NT2/D1 (cell line): ENCODE data around the gene CBX1.
"Not testable (repeated sequence)": the region's sequence is repeated elsewhere in the genome, so short reads cannot be mapped to it uniquely, and the experiment has no call there.

Source experiments
- DNase-seq: peaks from one replicate; pipeline ENCODE4 v3.0.0-alpha.2; 2011; ENCODE audit warnings: low read depth, low spot score
- H3K27me3 ChIP-seq: 2 replicates; pipeline ENCODE4 v1.6.0; 2011; ENCODE audit warnings: mild to moderate bottlenecking; ENCODE audit not compliant: insufficient read length, insufficient read depth
- H3K36me3 ChIP-seq: 2 replicates; pipeline ENCODE4 v1.6.1; 2011; ENCODE audit warnings: mild to moderate bottlenecking, low read length, mixed read lengths; ENCODE audit not compliant: insufficient read depth, insufficient read length
- H3K4me1 ChIP-seq: 2 replicates; pipeline ENCODE4 v1.5.1; 2011; ENCODE audit not compliant: insufficient read depth, insufficient read length
- H3K4me3 ChIP-seq: 2 replicates; pipeline ENCODE4 v1.5.1; 2011; ENCODE audit warnings: low read depth; ENCODE audit not compliant: insufficient read length
- H3K9ac ChIP-seq: 2 replicates; pipeline ENCODE4 v1.6.0; 2011; ENCODE audit warnings: low read depth; ENCODE audit not compliant: insufficient read length
- H3K9me3 ChIP-seq: 2 replicates; pipeline ENCODE4 v1.5.1; 2011; ENCODE audit warnings: mild to moderate bottlenecking, low read length; ENCODE audit not compliant: insufficient read depth
- SUZ12 ChIP-seq: IDR thresholded peaks from 2 replicates; pipeline ENCODE4 v1.6.1; 2011; ENCODE audit not compliant: insufficient read length, insufficient read depth; ENCODE audit errors: extremely low read depth
- YY1 ChIP-seq: IDR thresholded peaks from 2 replicates; pipeline ENCODE4 v1.6.1; 2011; ENCODE audit not compliant: insufficient read length, insufficient read depth
- ZNF274 ChIP-seq: IDR thresholded peaks from 2 replicates; pipeline ENCODE4 v1.6.1; 2011; ENCODE audit warnings: mild to moderate bottlenecking, low read depth, low read length

Gene CBX1

DNA sequence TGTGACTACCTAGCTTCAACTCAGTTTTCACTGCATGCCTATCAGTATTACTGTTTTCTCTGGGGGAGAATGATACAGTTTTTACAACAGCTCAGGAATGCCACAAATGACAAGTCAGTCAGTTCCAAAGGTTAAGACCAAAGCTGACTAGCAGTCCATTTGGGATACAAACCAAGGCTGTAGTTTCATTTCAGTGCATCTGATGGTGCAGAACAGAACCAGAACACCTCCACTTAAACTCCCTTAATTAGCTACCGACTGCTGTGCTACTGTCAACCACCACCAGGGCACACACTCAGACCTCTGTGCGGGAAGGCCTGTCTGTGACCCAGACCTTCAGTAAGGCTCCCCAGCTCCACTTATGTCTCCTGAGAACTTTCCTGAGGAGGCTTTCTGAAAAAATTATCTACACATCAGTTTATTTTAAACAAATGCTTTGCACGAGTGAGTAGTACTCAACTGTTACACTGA lies 32.8 kb downstream of the CBX1 start:
- H3K36me3 ChIP-seq = peaks cover 63% of the 10 kb centered on the region
- no peaks in the 10 kb centered on the region for H3K27me3 ChIP-seq
- H3K9ac ChIP-seq = no peak overlapping the region
- H3K9me3 ChIP-seq = no peaks in the 10 kb centered on the region
- no peaks in the 10 kb centered on the region for H3K4me1 ChIP-seq
- DNase-seq = no peak
- TF ChIP-seq SUZ12 (no peak), YY1 (no peak), ZNF274 (no peak)
- H3K4me3 ChIP-seq = no peak overlapping the region

DNA sequence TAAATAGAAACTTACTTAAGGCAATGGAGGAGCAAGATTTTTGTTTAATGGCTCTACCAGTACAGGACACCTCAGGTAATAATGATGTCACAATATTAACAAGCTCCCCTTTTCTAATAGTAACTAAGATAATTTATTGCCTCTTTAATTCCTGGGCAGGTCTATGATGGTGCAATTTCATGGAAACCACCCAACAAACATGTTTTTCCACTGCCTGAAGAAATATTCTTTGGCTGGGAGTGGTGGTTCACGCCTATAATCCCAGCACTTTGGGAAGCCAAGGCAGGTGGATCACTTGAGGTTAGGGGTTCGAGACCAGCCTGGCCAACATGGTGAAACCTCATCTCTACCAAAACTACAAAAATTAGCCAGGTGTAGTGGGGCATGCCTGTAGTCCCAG lies 33.5 kb downstream of the CBX1 start:
- not testable (repeated sequence) for H3K4me1 ChIP-seq, DNase-seq, H3K9me3 ChIP-seq, H3K9ac ChIP-seq, H3K4me3 ChIP-seq, H3K27me3 ChIP-seq
- H3K36me3 ChIP-seq = peaks cover 63% of the 10 kb centered on the region

DNA sequence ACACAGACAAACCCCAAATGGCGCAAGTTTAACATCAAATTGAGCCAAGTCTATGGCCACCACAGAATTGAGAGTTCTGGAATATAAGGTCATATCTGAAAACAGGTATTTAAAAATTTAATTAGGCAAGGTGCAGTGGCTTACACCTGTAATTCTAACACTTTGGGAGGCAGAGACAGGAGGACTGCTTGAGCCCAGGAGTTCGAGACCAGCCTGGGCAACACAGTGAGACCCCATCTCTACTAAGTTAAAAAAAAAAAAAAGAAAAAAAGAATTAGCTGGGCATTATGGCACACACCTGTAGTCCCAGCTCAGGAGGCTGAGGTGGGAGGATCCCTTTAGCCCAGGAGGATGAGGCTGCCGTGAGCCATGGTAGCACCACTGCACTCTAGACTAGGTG lies 34.0 kb downstream of the CBX1 start:
- peaks cover 66% of the 10 kb centered on the region for H3K36me3 ChIP-seq
- TF ChIP-seq SUZ12 (no peak), ZNF274 (no peak), YY1 (no peak)
- H3K9me3 ChIP-seq = no peaks in the 10 kb centered on the region
- H3K4me3 ChIP-seq = no peak overlapping the region
- no peak for DNase-seq
- H3K27me3 ChIP-seq = no peaks in the 10 kb centered on the region
- no peak overlapping the region for H3K9ac ChIP-seq
- no peaks in the 10 kb centered on the region for H3K4me1 ChIP-seq

DNA sequence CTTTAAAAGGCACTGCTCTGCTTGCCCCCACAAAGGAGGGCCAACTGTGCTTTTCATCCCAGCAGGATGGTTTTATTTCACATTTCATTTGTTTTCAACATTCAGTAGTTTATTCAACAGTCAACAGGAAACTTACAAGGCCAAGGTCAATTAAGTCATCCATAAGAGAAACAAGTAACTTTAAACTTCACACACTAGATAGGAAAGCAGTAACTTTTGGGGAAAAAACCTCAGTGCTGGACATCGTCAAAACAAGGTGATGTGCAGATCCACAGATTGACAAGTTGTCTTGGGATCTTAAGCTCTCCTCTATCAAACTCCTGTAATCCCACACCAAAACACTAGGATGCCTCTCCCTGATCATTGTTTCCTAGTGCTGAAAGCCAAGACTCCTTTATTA lies 34.6 kb downstream of the CBX1 start:
- TF ChIP-seq YY1 (no peak), SUZ12 (no peak), ZNF274 (no peak)
- Histone ChIP-seq H3K36me3 (peaks cover 66% of the 10 kb centered on the region), H3K4me1 (no peaks in the 10 kb centered on the region)

DNA sequence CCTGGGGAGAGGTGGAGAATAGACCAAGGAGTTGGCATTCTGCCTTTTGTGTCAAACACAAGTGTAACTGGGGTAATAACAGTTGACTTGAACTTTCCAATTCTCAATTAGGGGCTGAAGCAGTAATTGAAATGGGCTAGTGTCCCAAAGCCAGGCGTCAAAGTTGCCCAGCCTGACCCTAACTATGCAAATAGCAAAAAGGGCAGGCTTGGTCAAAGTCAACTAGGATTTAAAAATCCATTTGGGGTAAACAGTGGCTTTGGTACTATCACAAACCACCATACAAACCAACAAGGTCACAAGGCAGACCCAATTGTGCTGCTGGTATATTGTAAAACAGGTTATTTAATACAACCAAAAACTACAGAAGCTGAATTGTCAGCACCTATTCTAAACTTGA lies 35.1 kb downstream of the CBX1 start:
- Histone ChIP-seq H3K4me1 (no peaks in the 10 kb centered on the region), H3K4me3 (no peak overlapping the region), H3K36me3 (peaks cover 66% of the 10 kb centered on the region), H3K9ac (no peak overlapping the region), H3K9me3 (no peaks in the 10 kb centered on the region), H3K27me3 (no peaks in the 10 kb centered on the region)
- TF ChIP-seq ZNF274 (no peak), SUZ12 (no peak), YY1 (no peak)
- no peak for DNase-seq

More for the DNA sequence above, 34.6 kb downstream of the CBX1 start:
- no peak overlapping the region for H3K9ac ChIP-seq
- H3K27me3 ChIP-seq = no peaks in the 10 kb centered on the region
- DNase-seq = no peak
- no peak overlapping the region for H3K4me3 ChIP-seq
- no peaks in the 10 kb centered on the region for H3K9me3 ChIP-seq

DNA sequence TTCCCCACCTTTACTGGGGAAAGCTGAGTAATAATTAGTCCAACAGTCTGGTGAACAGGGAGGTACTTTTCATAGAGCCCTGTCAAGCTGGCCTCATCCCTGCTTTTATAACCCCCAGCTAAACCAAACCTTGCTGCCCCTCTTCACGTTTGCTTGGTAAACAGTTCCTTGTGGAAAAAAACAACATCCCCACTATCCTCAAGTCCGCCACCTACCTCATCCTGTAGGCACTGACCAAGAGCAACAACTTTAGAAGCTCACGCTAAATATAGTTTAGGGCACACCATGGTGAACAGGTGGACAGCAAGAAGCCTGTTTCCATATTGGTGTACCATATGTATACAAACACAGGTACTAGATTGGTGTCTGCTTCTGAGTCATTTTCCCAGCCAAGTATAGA lies 36.6 kb downstream of the CBX1 start:
- H3K36me3 ChIP-seq = peaks cover 64% of the 10 kb centered on the region
- H3K9me3 ChIP-seq = no peaks in the 10 kb centered on the region
- H3K27me3 ChIP-seq = no peaks in the 10 kb centered on the region
- no peak overlapping the region for H3K4me3 ChIP-seq
- no peaks in the 10 kb centered on the region for H3K4me1 ChIP-seq
- no peak overlapping the region for H3K9ac ChIP-seq
- TF ChIP-seq ZNF274 (no peak), SUZ12 (no peak), YY1 (no peak)
- DNase-seq = no peak

DNA sequence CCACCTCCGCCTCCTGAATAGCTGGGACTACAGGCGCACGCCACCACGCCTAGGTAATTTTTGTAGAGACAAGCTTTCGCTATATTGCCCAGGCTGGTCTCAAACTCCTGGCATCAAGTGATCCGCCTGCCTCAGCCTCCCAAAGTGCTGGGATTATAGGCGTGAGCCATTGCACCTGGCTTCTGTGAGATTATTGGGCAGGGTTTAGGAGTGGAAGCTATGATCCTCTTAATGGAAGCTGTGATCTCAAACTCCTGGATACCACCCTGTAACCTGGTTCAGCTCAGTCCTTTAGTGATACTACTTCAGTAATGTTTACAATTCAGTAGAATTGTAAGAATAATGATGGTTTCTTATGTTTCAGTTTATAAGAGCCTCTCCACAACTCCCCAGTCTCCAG lies 39.0 kb downstream of the CBX1 start:
- Histone ChIP-seq H3K4me1 (peaks cover 1% of the 10 kb centered on the region), H3K4me3 (no peak overlapping the region), H3K9ac (no peak overlapping the region), H3K27me3 (no peaks in the 10 kb centered on the region), H3K9me3 (no peaks in the 10 kb centered on the region), H3K36me3 (peaks cover 74% of the 10 kb centered on the region)
- TF ChIP-seq SUZ12 = no peak
- no peak for TF ChIP-seq ZNF274
- no peak for TF ChIP-seq YY1
- no peak for DNase-seq

DNA sequence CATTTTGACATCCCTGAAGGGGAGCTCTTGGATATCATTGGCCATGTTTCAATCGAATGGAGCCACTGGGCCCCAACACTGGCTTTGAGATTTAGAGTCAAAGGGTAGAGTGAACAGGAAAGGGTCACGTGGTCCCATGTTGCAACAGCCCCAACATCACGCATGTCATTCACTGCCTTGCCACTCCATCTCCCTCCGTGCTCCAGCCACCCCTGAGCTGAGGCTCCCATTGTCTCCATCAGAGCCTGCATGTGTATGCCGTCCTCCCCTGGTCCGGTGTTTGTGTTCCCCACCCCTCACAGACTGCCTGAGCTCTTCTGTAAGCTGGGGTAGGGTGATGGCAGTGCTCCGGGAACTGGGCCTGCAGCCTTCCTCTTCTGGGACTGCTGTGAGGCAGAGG lies 41.0 kb downstream of the CBX1 start:
- Histone ChIP-seq H3K9me3 (no peaks in the 10 kb centered on the region), H3K9ac (no peak overlapping the region), H3K36me3 (peaks cover 81% of the 10 kb centered on the region)

More for the DNA sequence above, 41.0 kb downstream of the CBX1 start:
- no peaks in the 10 kb centered on the region for H3K27me3 ChIP-seq
- no peak for DNase-seq
- no peak for TF ChIP-seq YY1
- no peak for TF ChIP-seq SUZ12
- no peak for TF ChIP-seq ZNF274
- no peak overlapping the region for H3K4me3 ChIP-seq
- H3K4me1 ChIP-seq = peaks cover 13% of the 10 kb centered on the region
